GM12865 (cell line): Measurements from ENCODE around the gene C9orf50.

ENCODE experiments used
- DNase-seq: peaks from one replicate; pipeline ENCODE4 v3.0.0; 2010; ENCODE audit warnings: low read depth
- H3K4me3 ChIP-seq: 2 replicates; pipeline ENCODE4 v1.5.1; 2011; ENCODE audit warnings: mild to moderate bottlenecking, low read depth, low read length, control low read depth
- CTCF ChIP-seq: IDR thresholded peaks from 2 replicates; pipeline ENCODE4 v1.5.1; 2011; ENCODE audit warnings: low read length, control low read depth, low read depth, inconsistent platforms; ENCODE audit not compliant: insufficient read depth; ENCODE audit errors: missing control alignments

C9orf50 gene

GRCh38 chr9:129648092-129648763 is 27.3 kb upstream of the C9orf50 start:
- H3K4me3 ChIP-seq = no peak overlapping the region
- TF ChIP-seq CTCF = no peak
- DNase-seq = no peak

- no peak for DNase-seq
- H3K4me3 ChIP-seq = no peak overlapping the region
- TF ChIP-seq CTCF = no peak
Observed at GRCh38 chr9:129647635-129648034, 26.7 kb upstream of the C9orf50 start.

- H3K4me3 ChIP-seq = no peak overlapping the region
- DNase-seq = no peak
- TF ChIP-seq CTCF = no peak
Observed at GRCh38 chr9:129646654-129647053, 25.8 kb upstream of the C9orf50 start.

- no peak for DNase-seq
- no peak overlapping the region for H3K4me3 ChIP-seq
- no peak for TF ChIP-seq CTCF
Observed at GRCh38 chr9:129646252-129646651, 25.4 kb upstream of the C9orf50 start.

GRCh38 chr9:129644902-129645301 is 24.0 kb upstream of the C9orf50 start:
- DNase-seq = no peak
- no peak for TF ChIP-seq CTCF
- no peak overlapping the region for H3K4me3 ChIP-seq

GRCh38 chr9:129644365-129644764 is 23.5 kb upstream of the C9orf50 start:
- no peak for DNase-seq
- no peak for TF ChIP-seq CTCF

GRCh38 chr9:129643706-129644105 is 22.8 kb upstream of the C9orf50 start:
- TF ChIP-seq CTCF = no peak
- DNase-seq = no peak
- H3K4me3 ChIP-seq = no peak overlapping the region

More at GRCh38 chr9:129644365-129644764, 23.5 kb upstream of the C9orf50 start:
- H3K4me3 ChIP-seq = no peak overlapping the region
